HG03108 (cell line): ENCODE measurements around the gene UGT1A5.

Source experiments
- ATAC-seq: cut with Tn5 transposase; IDR thresholded peaks from one replicate; pipeline ENCODE4 v1.9.1; 2021; ENCODE audit warnings: moderate library complexity; ENCODE audit not compliant: unreplicated experiment

The UGT1A5 gene

GRCh38 chr2:233822101-233822771, 109.5 kb downstream of the UGT1A5 start:
- ATAC-seq = no peak
